GM21367 (cell line): ENCODE data around the gene TLCD4.
A peak's percentile ranks its signal among the peaks of the same experiment; 100 is the strongest.
"Not testable (repeated sequence)": the region's sequence is repeated elsewhere in the genome, so short reads cannot be mapped to it uniquely, and the experiment has no call there.

Experiments
- ATAC-seq: cut with Tn5 transposase; IDR thresholded peaks from one replicate; pipeline ENCODE4 v1.9.1; 2021; ENCODE audit not compliant: unreplicated experiment

The TLCD4 gene, protein sequence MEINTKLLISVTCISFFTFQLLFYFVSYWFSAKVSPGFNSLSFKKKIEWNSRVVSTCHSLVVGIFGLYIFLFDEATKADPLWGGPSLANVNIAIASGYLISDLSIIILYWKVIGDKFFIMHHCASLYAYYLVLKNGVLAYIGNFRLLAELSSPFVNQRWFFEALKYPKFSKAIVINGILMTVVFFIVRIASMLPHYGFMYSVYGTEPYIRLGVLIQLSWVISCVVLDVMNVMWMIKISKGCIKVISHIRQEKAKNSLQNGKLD

DNA sequence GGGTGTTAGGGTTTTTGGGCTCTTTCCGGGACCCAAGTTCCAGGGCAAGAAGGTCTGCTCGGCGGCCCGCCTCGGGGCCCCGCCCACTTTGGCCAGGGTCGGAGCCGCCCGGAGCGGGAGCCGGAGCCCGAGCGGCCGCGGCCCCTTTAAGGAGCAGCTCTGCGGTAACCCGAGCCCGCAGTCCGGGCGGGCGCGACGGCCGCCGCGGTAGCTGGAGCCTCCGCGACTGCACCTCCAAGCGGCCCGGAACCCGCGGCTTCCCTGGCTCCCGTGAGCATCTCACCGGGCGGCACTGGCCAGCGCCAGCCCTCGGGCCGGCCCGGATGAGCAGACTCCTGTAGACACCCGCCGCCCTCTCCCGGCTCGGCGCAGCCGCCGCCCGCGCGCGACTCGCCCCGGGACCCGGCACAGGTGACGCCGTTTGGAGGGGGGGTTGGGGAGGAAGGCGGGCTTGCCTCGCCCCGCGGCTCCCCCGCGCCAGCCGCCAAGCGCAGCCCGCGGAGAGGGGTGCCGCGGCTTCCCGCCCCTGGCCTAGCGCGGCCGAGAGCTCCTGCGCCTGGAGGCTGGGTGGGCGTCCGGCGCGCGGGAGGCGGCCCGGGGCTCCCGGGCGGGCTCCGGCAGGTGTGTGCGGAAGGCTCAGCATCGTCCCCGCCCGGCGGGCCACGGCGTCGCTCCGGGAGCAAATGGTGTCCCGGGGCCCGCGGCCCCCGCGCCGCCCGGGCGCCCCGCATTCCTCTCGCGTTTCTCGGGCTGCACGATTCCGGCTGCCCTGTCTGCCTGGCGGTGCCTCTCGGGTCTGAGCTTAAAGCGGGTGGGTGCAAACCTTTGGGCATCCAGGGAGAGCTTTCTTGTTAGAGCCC is at the start of gene TLCD4:
TSS of gene TLCD4 (plus strand) at position 149 of the 860 bp plus-strand sequence. CDS start 26,547 bp downstream, outside the sequence.
- ATAC-seq = peak; percentile 45

- no peak for ATAC-seq
Observed at GRCh38 chr1:95067568-95067967, 49.6 kb upstream of the TLCD4 start.

DNA sequence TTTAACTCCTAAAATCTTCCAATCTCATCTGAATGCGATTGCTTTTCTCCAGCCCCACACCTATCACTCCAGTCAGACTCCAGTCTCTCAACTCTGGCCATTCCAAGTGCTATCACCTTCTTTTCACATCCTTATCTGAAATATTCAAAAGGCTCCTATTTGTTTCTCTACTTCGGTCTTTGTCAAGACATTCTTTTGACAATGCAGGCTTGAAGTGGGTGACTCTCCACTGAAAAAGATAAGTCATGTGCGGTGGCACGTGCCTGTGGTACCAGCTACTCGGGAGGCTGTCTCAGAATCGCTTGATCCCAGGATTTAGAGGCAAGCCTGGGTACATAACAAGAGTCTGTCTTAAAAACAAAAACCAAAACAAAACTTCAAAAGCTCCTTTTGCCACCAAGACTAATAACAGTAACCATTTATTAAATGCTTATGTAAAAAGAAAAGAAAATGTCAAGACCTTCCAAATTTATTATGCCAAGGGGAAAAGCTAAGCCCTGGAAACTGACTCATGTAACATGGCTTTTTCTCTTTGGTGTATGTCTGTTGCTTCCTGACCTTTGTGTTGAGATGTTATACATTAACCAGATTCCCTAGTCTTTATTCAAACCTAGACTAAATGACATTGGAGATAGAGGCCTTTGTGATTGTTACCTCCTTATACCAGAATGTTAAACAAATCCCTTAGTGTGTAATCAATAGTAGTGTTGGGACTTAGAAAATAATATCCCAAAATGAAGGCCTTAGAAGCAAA is 48.0 kb upstream of the TLCD4 start:
- no peak for ATAC-seq

GRCh38 chr1:95069710-95070093 is 47.5 kb upstream of the TLCD4 start:
- ATAC-seq = no peak

GRCh38 chr1:95071539-95071938 is 45.6 kb upstream of the TLCD4 start:
- no peak for ATAC-seq

DNA sequence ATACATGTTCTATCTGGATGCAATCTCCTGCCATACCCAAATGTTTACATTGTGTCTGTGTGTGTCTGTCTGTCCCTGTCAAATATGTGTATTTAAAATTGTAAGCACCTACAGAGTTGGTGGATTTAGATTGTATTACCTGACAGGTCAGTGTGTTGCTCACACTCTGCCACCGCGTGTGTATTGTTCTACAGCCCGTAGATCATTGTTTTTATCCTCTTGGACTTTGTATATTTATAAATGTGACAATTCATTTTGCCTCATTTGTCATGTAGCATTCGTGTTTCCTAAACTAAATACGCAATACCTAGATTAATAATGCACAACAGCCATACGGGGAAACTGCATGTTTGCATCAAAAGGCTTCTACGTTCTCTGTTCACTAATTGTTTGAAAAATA is 45.0 kb upstream of the TLCD4 start:
- no peak for ATAC-seq

- peak; percentile 98 for ATAC-seq
Observed at GRCh38 chr1:95072532-95073419, 44.4 kb upstream of the TLCD4 start, which contains the start of gene ALG14. Gene ALG14, minus strand, starts transcription at chr1:95072951. Its CDS starts 53 bp downstream, at chr1:95072898.

DNA sequence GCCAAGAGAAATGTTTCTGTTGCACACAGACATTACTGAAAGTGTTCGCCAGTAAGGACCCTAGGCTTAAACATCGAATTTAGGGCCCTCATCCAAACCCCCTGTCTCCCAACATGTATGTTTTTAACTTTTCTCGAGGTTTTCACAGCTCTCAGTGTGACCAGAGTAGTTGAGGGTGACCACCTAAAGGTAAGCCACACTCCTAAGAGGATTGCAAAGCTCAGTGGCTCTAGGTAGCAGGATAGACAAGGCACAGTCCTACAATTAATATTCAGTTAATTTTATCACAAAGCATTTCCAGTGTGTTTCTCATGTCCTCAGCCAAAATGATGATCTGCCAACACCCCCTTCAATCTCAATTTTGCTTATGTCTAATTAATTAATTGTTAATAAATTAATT is 43.7 kb upstream of the TLCD4 start:
- ATAC-seq = no peak

DNA sequence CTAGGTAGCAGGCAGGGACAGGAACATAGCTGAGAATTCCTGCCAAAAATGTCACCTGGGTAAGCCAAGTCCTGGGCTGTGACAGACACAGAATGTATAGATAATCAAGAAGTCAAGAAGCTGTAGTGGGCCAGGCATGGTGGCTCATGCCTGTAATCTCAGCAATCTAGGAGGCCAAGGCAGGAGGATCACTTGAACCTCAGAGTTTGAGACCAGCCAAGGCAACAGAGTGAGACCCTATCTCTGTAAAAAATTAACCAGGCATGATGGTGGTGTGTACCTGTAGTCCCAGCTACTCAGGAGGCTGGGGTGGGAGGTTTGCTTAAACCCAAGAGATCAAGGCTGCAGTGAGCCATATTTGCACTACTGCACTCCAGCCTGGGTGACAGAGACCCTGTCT is 41.1 kb upstream of the TLCD4 start:
- no peak for ATAC-seq

GRCh38 chr1:95080446-95080845 is 36.7 kb upstream of the TLCD4 start:
- ATAC-seq = no peak

- ATAC-seq = no peak
Observed at GRCh38 chr1:95080879-95081278, 36.3 kb upstream of the TLCD4 start.

DNA sequence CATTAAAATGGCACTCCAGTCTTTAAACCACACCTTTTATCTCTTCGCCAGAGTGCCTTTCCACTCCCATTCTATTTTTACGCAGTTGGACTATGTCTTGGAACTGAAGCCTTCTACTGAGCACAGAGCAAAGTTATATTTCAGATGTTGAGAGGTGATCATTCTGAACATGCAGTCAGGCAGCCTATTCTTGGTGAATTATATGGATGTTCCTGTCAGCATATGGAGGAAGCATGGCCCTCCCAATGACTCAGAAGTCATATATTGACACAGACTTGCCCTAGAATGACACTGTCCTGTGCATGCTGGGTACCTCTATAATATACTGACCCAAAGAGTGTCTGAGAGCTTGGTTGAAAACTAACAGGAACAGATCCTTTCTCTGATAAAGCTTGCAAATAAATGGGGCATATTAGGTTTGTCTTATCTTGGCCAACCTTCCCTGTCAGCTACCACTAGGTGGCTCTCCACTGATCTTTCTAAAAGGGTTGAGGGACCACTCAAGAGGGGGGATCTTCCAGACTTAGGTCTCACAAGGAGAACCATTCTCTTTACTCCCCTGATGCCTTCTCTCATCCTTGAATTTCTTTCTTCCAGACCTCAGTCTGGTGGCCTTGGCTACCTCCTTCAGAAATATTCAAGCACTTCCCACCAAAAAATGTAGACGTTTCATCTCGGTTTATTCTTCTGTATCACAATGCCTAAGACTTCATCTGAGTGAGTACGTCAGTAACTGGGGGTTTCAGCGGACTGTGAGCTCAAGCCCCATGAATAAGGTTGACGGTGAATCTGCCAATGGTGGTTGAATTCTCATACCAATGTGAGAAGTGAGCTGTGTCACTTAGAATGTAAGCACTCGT is 32.6 kb upstream of the TLCD4 start:
- ATAC-seq = peak; percentile 79

DNA sequence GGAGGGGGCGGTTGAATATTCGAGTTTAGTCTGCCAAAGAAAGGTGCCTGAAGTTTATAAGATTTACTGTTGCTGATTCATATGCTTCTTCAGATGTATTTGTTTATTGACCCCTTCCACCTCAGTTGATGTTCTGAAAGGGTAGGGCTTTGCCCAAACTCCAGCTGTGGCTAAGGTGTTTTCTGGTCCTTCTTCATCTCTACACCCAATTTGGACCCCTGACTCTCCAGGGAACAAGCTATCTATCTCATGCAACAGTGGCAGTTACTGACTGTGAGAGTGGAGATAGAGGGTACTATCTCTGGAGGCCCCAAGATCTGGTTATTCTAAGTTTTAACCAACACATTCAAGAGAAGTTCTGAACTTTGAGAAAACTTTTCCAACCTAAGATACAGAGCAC is 31.8 kb upstream of the TLCD4 start:
- ATAC-seq = no peak

- ATAC-seq = peak; percentile 53
Observed at GRCh38 chr1:95086949-95087533, 30.1 kb upstream of the TLCD4 start.

DNA sequence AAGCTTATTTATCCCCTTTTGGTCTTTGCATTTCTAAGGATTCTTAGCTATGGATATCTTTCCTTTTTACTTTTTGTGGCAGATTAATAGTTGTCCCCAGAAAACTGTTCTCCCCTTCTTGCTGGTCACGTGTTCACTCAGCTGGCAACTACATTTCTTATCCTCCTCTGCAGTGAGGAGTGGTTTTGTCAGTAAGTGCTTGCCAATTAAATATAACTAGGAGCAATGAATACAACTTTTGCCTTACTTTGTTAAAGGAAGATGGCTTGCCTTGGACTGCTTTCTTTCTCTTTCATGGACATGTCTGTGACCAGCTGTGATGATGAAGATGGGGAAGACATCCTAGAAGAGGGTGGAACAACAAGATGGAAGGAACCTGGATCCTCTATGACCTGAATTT is 28.9 kb upstream of the TLCD4 start:
- ATAC-seq = no peak

DNA sequence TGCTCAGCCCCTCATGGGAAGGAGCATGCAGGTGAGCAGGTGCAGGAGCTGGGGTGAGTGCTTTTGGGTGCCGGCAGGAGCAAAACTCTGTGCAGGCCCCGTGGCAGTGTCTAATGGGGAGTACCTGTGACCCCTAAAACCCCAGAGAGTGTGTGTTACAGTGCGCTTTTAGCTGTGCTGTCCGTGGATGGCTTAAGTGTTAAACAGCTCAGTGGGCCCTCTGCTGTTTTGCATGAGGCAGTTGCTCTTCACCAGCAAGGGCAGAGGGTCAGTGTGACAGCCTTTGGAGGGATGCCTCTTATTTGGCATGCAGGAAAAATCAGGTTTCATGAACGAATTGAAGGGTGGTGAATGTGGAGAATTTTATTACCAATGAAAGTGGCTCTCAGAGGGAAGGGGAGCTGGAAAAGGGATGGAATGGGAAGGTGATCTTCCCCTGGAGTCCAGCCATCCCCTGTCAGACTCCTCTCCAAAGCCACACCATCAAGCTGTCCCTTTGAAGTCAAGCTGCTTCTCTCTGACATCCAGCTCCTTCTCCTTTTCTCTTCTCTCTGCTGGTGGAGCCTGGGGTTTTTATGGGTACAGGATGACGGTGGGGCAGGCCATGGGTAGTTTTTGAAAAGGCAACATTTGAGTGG is 27.4 kb upstream of the TLCD4 start:
- ATAC-seq = no peak

GRCh38 chr1:95091290-95091689 is 25.9 kb upstream of the TLCD4 start:
- ATAC-seq = not testable (repeated sequence)

DNA sequence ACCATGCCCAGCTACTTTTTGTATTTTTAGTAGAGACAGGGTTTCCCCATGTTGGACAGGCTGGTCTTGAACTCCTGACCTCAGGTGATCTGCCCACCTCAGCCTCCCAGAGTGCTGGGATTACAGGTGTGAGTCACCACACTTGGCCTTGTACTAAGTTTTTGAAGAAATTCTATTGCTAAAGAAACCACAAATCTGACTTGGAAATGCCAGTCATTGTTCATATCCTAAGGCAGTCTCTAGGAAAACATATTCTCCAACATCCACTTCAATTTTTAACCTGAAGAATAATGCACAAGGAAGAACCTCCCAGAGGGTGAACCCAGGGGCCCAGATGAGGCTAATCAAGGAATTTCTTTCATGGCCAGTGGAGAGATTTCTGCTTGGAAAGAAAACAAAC is 24.3 kb upstream of the TLCD4 start:
- ATAC-seq = not testable (repeated sequence)

DNA sequence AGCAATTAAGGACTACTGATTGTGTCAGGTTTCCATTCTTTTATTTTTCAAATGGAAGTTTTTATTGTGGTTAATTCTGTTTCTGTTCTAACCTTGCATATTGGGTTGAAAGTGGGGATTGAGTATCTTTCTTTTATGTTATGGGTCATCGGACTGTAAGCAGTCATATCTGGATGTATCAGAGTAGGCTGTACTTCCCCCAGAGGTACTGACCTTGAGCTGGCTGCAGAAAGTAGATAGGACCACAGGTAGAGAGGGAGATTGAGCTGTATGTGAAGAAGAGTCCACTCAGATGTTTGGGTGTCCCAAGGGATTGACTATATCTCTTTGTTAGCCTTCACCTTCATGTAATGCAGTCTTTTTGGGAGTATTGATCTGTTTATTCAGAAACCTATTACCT is 23.9 kb upstream of the TLCD4 start:
- ATAC-seq = no peak
